Cardiac muscle cell (in vitro differentiated cells and primary cell): ENCODE measurements around the gene SHROOM1. TPM values are rescaled to one million over a fixed set of nuclear protein-coding genes. Genes with fewer than 3 reads are reported as not detected.

ENCODE experiments used
- DNase-seq, 2 donors: peaks; one replicate each; pipeline versions ENCODE4 v3.0.0 to v3.0.0-alpha.2; 2010 to 2017; ENCODE audit warnings: low read depth in 1 of 2, low spot score in 1 of 2
- H3K27ac ChIP-seq: fragments of 200-600 bp; sonication (generic); 2 replicates; pipeline ENCODE4 v1.5.1; 2016
- H3K27me3 ChIP-seq: fragments of 200-600 bp; sonication (generic); 2 replicates; pipeline ENCODE4 v1.6.0; 2016; ENCODE audit warnings: control low read depth
- H3K36me3 ChIP-seq: fragments of 200-600 bp; sonication (generic); 2 replicates; pipeline ENCODE4 v1.5.1; 2016; ENCODE audit warnings: control low read depth
- H3K4me1 ChIP-seq: fragments of 200-600 bp; sonication (generic); 2 replicates; pipeline ENCODE4 v1.8.1; 2017; ENCODE audit warnings: low read depth, mild to moderate bottlenecking, mixed run types
- H3K4me3 ChIP-seq: fragments of 200-600 bp; sonication (generic); 2 replicates; pipeline ENCODE4 v1.5.1; 2016; ENCODE audit warnings: mild to moderate bottlenecking
- H3K9me3 ChIP-seq: fragments of 200-600 bp; sonication (generic); 2 replicates; pipeline ENCODE4 v1.5.1; 2017; ENCODE audit warnings: low read depth, mild to moderate bottlenecking, control low read depth
- polyA plus RNA-seq: library from polyadenylated mRNA; unstranded; fragments of >200 nt; fragmentation: Nextera tagmentation; extraction: Ambion mirVana; gene quantifications from 2 replicates; pipeline ENCODE4 v1.2.1, GENCODE V29; 2016
- total RNA-seq: library from RNA; depleted of rRNA; stranded (reverse); fragments of >200 nt; gene quantifications from 2 replicates; pipeline ENCODE4 v1.2.3, GENCODE V29; 2016
- TF ChIP-seq, protein P1 (sequence below): IDR thresholded peaks from 2 replicates; pipeline ENCODE4 v1.5.1; 2012; ENCODE audit warnings: low read depth, mild to moderate bottlenecking, low read length

The SHROOM1 gene
- total and polyA plus RNA-seq, 2 experiments from 2014 or later, result 9.8 to 13.3 TPM

DNA sequence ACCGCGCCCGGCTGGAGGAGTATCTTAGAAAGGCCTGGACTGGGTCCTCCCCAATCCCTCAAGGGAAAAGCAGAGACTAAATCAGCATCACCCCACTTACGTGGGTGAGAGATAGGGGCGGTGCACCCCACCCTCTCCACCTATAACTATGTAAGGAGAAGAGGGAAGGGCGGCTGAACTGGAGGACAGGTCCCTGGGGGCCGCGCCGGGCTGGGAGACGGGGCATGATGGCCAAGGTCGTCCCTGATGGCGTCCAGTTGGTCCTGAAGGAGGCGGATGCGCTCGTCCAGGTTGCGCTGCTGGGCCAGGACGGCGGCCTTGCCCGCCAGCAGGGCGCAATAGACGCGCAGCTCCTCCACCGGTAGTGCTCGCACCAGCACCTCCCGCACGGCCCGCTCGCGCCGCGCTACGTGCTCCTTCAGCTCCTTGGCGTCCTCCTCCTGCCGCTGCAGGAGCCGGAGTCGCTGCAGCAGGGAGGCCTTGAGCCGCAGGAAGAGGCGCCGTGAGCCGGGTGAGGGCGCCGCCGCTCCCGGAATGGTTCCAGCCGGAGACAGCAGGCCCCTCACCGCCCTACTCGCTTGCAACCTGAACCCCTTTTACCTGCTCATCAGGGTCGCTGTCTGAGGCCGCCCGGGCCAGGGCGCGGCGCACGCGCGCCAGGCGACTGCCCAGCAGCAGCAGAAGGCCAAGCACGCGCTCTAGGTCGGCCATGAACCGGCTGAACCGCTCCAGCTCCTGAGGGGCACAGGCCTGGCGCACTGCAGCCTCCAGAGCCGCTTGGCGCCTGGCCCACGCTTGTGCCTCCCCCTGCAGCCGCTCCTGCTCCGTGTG lies 7.6 kb downstream of the SHROOM1 start:
- H3K9me3 ChIP-seq, result no peaks in the 10 kb centered on the region
- TF ChIP-seq, protein P1, sequence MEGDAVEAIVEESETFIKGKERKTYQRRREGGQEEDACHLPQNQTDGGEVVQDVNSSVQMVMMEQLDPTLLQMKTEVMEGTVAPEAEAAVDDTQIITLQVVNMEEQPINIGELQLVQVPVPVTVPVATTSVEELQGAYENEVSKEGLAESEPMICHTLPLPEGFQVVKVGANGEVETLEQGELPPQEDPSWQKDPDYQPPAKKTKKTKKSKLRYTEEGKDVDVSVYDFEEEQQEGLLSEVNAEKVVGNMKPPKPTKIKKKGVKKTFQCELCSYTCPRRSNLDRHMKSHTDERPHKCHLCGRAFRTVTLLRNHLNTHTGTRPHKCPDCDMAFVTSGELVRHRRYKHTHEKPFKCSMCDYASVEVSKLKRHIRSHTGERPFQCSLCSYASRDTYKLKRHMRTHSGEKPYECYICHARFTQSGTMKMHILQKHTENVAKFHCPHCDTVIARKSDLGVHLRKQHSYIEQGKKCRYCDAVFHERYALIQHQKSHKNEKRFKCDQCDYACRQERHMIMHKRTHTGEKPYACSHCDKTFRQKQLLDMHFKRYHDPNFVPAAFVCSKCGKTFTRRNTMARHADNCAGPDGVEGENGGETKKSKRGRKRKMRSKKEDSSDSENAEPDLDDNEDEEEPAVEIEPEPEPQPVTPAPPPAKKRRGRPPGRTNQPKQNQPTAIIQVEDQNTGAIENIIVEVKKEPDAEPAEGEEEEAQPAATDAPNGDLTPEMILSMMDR, result no peak
- no peak overlapping the region for H3K27ac ChIP-seq
- peak; percentile 62 to 71 for DNase-seq
- H3K27me3 ChIP-seq, result peaks cover 42% of the 10 kb centered on the region
- peaks cover 6% of the 10 kb centered on the region for H3K4me1 ChIP-seq
- H3K4me3 ChIP-seq, result no peak overlapping the region
- no peaks in the 10 kb centered on the region for H3K36me3 ChIP-seq

DNA sequence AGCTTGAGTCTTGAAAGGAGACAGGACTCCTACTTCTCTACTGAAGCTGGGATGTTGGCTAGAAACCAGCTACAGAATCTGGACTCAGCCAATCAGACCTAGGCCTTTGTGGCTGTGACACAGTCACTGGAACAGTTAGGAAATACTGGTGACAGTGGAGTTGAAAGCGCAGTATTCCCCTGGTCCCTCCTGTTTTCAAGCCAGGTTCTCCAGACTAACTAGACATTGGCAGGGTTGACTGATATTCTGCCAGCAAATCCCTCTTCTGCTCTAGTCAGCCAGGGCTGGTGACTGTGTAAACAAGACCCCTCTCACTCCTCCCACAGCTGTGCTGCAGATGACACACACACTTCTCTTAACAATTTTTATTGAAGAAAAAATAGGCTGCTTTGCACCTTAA lies 8.7 kb downstream of the SHROOM1 start:
- H3K27ac ChIP-seq, result no peak overlapping the region
- no peak for DNase-seq
- H3K4me1 ChIP-seq, result peaks cover 6% of the 10 kb centered on the region
- peaks cover 36% of the 10 kb centered on the region for H3K27me3 ChIP-seq
- TF ChIP-seq, protein P1, result no peak
- H3K4me3 ChIP-seq, result no peak overlapping the region
- no peaks in the 10 kb centered on the region for H3K36me3 ChIP-seq
- no peaks in the 10 kb centered on the region for H3K9me3 ChIP-seq

DNA sequence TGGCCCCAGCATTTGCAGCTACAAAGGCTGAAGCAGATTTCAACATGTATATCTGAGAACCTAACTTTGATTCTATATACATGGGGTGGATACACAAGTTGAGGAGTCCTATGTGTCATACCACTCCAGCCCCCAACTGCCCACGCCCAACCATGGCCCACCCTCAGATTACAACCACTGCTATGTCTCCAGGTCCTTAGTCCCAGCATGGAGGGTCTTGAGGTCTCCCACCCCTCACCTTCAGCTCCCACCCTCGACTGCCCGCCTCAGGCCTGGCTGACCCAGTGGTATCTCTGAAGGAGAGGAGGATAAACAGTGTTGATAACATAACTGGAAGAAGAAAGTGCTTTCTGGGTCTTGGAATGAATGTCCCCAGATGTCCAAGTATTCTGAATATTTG lies 9.1 kb downstream of the SHROOM1 start:
- no peak for DNase-seq
- H3K27me3 ChIP-seq, result peaks cover 36% of the 10 kb centered on the region

DNA sequence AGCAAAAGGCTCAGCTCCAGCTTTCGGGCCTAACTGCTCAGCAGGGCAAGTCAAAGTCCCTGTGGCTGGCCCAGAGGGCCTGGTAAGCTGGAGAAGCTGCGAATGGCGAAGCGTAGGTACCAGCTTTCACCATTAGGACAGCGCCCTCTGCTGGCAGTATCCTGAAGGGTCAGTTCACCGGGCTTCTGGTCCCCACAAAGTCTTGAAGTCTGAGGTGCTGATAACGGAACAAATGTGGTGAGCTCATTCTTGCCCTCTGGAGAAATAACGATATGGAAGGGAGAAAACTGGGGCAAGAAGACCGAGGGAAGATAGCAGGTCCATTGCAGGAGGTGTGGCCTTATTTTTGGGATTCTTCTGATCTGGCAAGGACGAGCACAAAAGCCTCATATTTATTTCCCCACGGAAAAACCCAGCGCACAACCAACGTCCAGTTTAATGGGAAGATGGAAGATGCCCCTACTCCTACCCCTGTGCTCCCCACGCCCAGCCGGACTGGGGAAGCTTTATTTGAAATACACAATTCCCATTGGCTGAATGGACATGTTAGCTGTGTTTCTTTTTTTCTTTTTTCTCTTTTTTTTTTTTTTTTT lies 10.2 kb downstream of the SHROOM1 start:
- peaks cover 36% of the 10 kb centered on the region for H3K27me3 ChIP-seq
- H3K4me3 ChIP-seq, result no peak overlapping the region
- no peaks in the 10 kb centered on the region for H3K36me3 ChIP-seq
- H3K4me1 ChIP-seq, result peaks cover 6% of the 10 kb centered on the region
- TF ChIP-seq, protein P1, result peak; percentile 89
- no peaks in the 10 kb centered on the region for H3K9me3 ChIP-seq
- peak; percentile 93 to 96 for DNase-seq
- no peak overlapping the region for H3K27ac ChIP-seq

More for the DNA sequence above, 9.1 kb downstream of the SHROOM1 start:
- Histone ChIP-seq H3K36me3 (no peaks in the 10 kb centered on the region), H3K9me3 (no peaks in the 10 kb centered on the region), H3K27ac (no peak overlapping the region), H3K4me1 (peaks cover 6% of the 10 kb centered on the region), H3K4me3 (no peak overlapping the region)
- TF ChIP-seq, protein P1, result no peak

DNA sequence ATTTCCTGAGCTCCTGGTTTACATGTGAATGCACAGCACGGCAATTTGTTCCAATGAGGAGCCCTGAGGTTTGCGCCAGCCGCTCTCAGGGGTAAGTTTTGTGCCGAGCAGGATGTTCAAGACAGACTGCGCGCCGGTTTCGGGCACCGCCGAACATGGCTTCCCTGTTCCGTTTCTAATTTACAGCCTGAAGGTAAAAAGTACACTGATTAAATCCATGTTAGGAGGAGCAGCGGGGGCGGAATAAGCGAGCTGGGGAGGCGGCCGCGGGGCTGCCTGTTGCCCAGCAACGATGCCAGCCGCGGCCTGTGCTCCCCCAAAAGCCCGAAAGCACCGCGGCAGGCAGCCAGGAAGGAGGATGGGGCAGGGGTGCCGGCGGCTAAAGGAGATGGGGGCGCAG lies 11.0 kb downstream of the SHROOM1 start:
- Histone ChIP-seq H3K27me3 (peaks cover 36% of the 10 kb centered on the region), H3K27ac (no peak overlapping the region), H3K4me3 (no peak overlapping the region), H3K36me3 (no peaks in the 10 kb centered on the region), H3K9me3 (no peaks in the 10 kb centered on the region), H3K4me1 (peaks cover 6% of the 10 kb centered on the region)
- DNase-seq, result no peak
- TF ChIP-seq, protein P1, result no peak
